MCF 10A (cell line): ENCODE results near the gene FAM81A. TPM values are rescaled to one million over a fixed set of nuclear protein-coding genes. Genes with fewer than 3 reads are reported as not detected.

Experiments
- BruUV-seq: library from RNA; stranded (reverse); fragments of 400-500 nt; replicated peaks from 2 replicates; lab custom pipeline; 2021; lab: Mats Ljungman, UMichigan
- CTCF ChIA-PET: fragments of 300-600 bp; sonication (Branson Sonifier 250); formaldehyde crosslinking; extraction: SDS; loops from one replicate; lab custom pipeline; 2021; ENCODE audit warnings: antibody characterized with exemption, inconsistent platforms; lab: Yijun Ruan, JAX
- POLR2A ChIA-PET: fragments of 300-600, 350-650 bp; sonication (Branson Sonifier 250); formaldehyde crosslinking; extraction: SDS; loops from one replicate; lab custom pipeline; 2020; ENCODE audit warnings: antibody characterized with exemption, inconsistent platforms; lab: Yijun Ruan, JAX
- DNase-seq: peaks from one replicate; pipeline ENCODE4 v3.0.0-alpha.2; 2018; ENCODE audit not compliant: unreplicated experiment
- H3K27ac Mint-ChIP-seq: one replicate; pipeline ENCODE4 v1.8.0; 2022; ENCODE audit warnings: mild to moderate bottlenecking, low read depth, mixed read lengths; ENCODE audit not compliant: unreplicated experiment
- H3K27me3 Mint-ChIP-seq: one replicate; pipeline ENCODE4 v1.8.0; 2022; ENCODE audit warnings: mixed read lengths; ENCODE audit not compliant: insufficient read depth, unreplicated experiment
- H3K36me3 Mint-ChIP-seq: one replicate; pipeline ENCODE4 v1.8.0; 2022; ENCODE audit warnings: mild to moderate bottlenecking, moderate library complexity, mixed read lengths; ENCODE audit not compliant: insufficient read depth, unreplicated experiment
- H3K4me1 Mint-ChIP-seq: one replicate; pipeline ENCODE4 v1.8.0; 2022; ENCODE audit warnings: mixed read lengths; ENCODE audit not compliant: insufficient read depth, unreplicated experiment
- H3K4me3 Mint-ChIP-seq: one replicate; pipeline ENCODE4 v1.8.0; 2022; ENCODE audit warnings: mild to moderate bottlenecking, moderate library complexity, mixed read lengths; ENCODE audit not compliant: unreplicated experiment
- H3K9me3 Mint-ChIP-seq: one replicate; pipeline ENCODE4 v1.8.0; 2022; ENCODE audit warnings: mixed read lengths; ENCODE audit not compliant: unreplicated experiment
- CTCF ChIP-seq: fragments of 200-600 bp; IDR thresholded peaks from one replicate; pipeline ENCODE4 v1.8.0; 2022; ENCODE audit warnings: antibody characterized with exemption, mild to moderate bottlenecking; ENCODE audit not compliant: unreplicated experiment
- intact Hi-C: fragments of 100-400 bp; cut with micrococcal nuclease; formaldehyde crosslinking; loops from 2 replicates; pipeline ENCODE4 v1.14.1; 2022
- total RNA-seq: library from RNA; stranded (reverse); gene quantifications from 2 replicates; pipeline ENCODE4 v1.2.3, GENCODE V29; 2022

FAM81A gene
- total RNA-seq, 1 experiment from 2014 or later: 1.1 TPM

DNA sequence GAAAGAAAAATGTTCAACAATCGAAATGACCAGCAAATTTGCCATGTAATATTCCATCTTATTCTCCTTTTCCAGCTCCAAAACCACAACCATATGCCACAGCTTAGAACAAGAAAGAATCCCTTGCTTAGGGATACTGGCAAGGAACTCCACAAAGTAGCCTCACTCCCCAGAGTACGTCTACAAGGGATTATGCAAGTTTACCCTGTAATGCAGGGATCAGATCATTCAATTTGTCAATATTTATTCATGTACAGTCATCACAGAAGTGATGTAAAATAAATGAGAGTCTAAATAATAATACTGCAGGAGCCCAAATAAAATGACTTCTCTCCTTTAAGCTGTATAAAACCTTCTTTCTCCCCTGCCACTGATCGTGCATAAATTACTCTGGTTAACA, 41.8 kb upstream of the FAM81A start:
- intact Hi-C loops: no loop called here
- no peak for DNase-seq
- ChIA-PET CTCF (no interaction called here), POLR2A (no interaction called here)
- Mint-ChIP-seq H3K36me3 (no peaks in the 10 kb centered on the region), H3K9me3 (no peaks in the 10 kb centered on the region), H3K27ac (no peak overlapping the region), H3K4me1 (peaks cover 6% of the 10 kb centered on the region), H3K4me3 (no peak overlapping the region), H3K27me3 (no peaks in the 10 kb centered on the region)
- no TSS peak for BruUV-seq
- TF ChIP-seq CTCF: no peak

GRCh38 chr15:59396679-59397078, 41.3 kb upstream of the FAM81A start:
- DNase-seq: no peak
- H3K4me3 Mint-ChIP-seq: no peak overlapping the region
- POLR2A ChIA-PET: interaction anchor here (0.7 kb wide), 1 partner anchor 1178 kb away, joined by 3 read pairs; no protein-coding TSS in a partner anchor
- BruUV-seq: no TSS peak
- H3K27me3 Mint-ChIP-seq: no peaks in the 10 kb centered on the region
- no peak overlapping the region for H3K27ac Mint-ChIP-seq
- intact Hi-C loops: no loop called here
- no peaks in the 10 kb centered on the region for H3K9me3 Mint-ChIP-seq
- TF ChIP-seq CTCF: no peak
- CTCF ChIA-PET: interaction anchor here (0.6 to 0.9 kb wide), 3 partner anchors 8 to 54 kb away, joined by 3 read pairs; no protein-coding TSS in a partner anchor
- H3K4me1 Mint-ChIP-seq: peaks cover 6% of the 10 kb centered on the region
- H3K36me3 Mint-ChIP-seq: no peaks in the 10 kb centered on the region

- no peak overlapping the region for H3K4me3 Mint-ChIP-seq
- peaks cover 6% of the 10 kb centered on the region for H3K4me1 Mint-ChIP-seq
- CTCF ChIA-PET: interaction anchor here (0.7 to 1.4 kb wide), 2 partner anchors 11 to 14 kb away, joined by 4 to 5 read pairs; no protein-coding TSS in a partner anchor
- intact Hi-C loops: no loop called here
- no peak for TF ChIP-seq CTCF
- H3K9me3 Mint-ChIP-seq: no peaks in the 10 kb centered on the region
- H3K36me3 Mint-ChIP-seq: no peaks in the 10 kb centered on the region
- no peak for DNase-seq
- POLR2A ChIA-PET: interaction anchor here (1.0 kb wide), 1 partner anchor 58 kb away, joined by 4 read pairs; no protein-coding TSS in a partner anchor
- no peaks in the 10 kb centered on the region for H3K27me3 Mint-ChIP-seq
- BruUV-seq: no TSS peak
- no peak overlapping the region for H3K27ac Mint-ChIP-seq
These were observed 39.8 kb upstream of the FAM81A start for GRCh38 chr15:59398220-59398619.

DNA sequence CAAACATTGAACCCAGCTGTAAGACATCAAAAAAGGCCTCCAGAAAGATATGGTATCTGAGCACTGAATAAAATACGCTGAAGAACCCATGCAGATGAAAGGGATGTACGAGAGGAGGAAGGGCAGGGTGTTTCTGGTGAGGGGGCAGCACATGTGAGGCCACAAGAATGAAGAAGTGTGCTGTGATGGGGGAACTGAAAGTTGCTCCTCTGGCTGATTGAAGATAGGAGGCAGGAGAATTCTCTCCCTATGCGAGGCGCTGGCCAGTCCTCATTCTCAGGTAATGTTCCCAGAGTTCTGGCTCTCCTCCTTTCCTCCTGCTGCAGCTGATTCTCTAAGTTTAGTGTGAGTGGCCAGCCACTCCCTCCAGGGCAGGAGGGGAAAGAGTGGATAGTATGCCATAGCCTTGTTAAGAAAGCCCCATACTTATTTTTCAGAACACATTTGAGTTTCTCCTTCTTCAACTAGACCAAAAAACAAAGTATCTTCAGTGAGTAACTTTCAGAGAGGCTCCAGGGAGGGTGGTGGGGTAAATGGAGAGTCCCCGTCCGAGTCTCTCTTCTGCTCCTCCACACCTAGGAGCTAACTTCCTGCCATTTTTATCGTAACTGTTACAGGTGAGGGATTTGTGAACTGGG, 38.4 kb upstream of the FAM81A start:
- Mint-ChIP-seq H3K4me3 (no peak overlapping the region), H3K27me3 (no peaks in the 10 kb centered on the region), H3K4me1 (peaks cover 6% of the 10 kb centered on the region), H3K9me3 (no peaks in the 10 kb centered on the region), H3K36me3 (no peaks in the 10 kb centered on the region), H3K27ac (no peak overlapping the region)
- intact Hi-C loops: no loop called here
- no peak for DNase-seq
- BruUV-seq: no TSS peak
- POLR2A ChIA-PET: no interaction called here
- TF ChIP-seq CTCF: no peak
- CTCF ChIA-PET: interaction anchor here (0.5 to 1.4 kb wide), 3 partner anchors 10 to 147 kb away, joined by 3 to 6 read pairs (median 4); no protein-coding TSS in a partner anchor
